ENCODE data around the gene PRKCB. TPM values are rescaled to one million over a fixed set of nuclear protein-coding genes. Genes with fewer than 3 reads are reported as not detected.

Gene PRKCB
- total RNA-seq, 1 donor from 2014 or later, result 24.1 TPM

DNA sequence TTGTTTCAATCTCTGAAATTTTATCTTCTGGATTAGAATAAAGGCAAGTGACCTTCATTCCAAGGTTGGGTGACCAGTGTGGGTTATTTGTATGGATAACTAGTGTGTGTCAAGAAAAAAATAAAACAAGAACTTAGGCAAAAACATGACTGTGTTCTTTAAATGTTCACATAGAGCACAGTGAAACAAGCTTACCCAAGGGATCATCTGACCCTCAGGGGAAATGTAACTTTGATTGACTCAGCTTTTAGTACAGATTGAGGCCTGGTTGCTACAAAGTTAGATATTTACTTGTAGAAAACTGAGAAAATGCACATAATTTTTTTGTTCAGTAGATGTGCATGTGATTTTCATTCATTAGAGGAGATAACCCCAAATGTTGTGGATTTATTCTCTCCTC, 427.0 kb downstream of the PRKCB start:
- no peak for DNase-seq
- Histone ChIP-seq H3K9me3 (no peaks in the 10 kb centered on the region), H3K36me3 (no peaks in the 10 kb centered on the region), H3K27ac (no peak overlapping the region), H3K4me1 (no peaks in the 10 kb centered on the region), H3K4me3 (no peak overlapping the region), H3K27me3 (ENCODE audit: low read depth) (peaks cover 31% of the 10 kb centered on the region)
- ATAC-seq, result no peak
- TF ChIP-seq, protein P1, sequence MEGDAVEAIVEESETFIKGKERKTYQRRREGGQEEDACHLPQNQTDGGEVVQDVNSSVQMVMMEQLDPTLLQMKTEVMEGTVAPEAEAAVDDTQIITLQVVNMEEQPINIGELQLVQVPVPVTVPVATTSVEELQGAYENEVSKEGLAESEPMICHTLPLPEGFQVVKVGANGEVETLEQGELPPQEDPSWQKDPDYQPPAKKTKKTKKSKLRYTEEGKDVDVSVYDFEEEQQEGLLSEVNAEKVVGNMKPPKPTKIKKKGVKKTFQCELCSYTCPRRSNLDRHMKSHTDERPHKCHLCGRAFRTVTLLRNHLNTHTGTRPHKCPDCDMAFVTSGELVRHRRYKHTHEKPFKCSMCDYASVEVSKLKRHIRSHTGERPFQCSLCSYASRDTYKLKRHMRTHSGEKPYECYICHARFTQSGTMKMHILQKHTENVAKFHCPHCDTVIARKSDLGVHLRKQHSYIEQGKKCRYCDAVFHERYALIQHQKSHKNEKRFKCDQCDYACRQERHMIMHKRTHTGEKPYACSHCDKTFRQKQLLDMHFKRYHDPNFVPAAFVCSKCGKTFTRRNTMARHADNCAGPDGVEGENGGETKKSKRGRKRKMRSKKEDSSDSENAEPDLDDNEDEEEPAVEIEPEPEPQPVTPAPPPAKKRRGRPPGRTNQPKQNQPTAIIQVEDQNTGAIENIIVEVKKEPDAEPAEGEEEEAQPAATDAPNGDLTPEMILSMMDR (IDR thresholded peaks at IDR 0.05), result no peak
- intact Hi-C loops (cut with DNase I), result no loop called here

Small RNAs within 50 kb of the gene (microRNA-seq; reads per million reads assigned to microRNA genes)
- gene MIR1273H (ENCODE audit: borderline number of aligned reads), result not detected

Other genes starting within 250 kb of the PRKCB start
- 56.5 TPM for gene NDUFAB1, start 239.7 kb upstream of the PRKCB start, total RNA-seq
- gene PALB2, start 194.7 kb upstream of the PRKCB start, total RNA-seq, result 12.7 TPM
- 42.7 TPM for gene DCTN5, start 194.5 kb upstream of the PRKCB start, total RNA-seq
- 2.3 TPM for gene PLK1, start 157.1 kb upstream of the PRKCB start, total RNA-seq
- 4.9 TPM for gene ERN2, start 122.8 kb upstream of the PRKCB start, total RNA-seq
- gene CHP2, start 81.0 kb upstream of the PRKCB start, total RNA-seq, result 0.80 TPM